ENCODE results near the gene C11orf86.

C11orf86 gene

DNA sequence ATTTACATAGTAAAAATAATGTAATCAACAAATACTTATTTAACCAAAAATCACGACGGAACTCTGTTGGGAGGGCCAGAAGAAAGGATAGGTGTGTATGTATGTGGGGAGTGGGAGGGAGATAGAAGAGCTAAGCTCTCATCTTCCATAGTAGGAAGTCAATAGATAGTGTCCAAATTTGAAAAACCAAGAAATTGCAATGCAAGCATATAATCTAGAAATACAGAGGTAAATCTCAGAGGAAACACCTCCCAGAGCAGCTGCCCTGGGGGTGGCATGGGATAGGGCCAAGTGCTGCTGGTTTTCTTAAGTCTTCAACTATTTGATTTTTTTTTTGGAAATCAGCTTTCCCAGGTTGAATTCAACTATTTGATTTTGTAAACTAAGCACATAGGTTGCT is 16.9 kb downstream of the C11orf86 start:
- TF ChIP-seq RAD21 (IDR thresholded peaks at IDR 0.05; ENCODE audit: low read depth) (no peak), ZBTB7A (IDR thresholded peaks at IDR 0.05; ENCODE audit: low read depth) (no peak), EGR1 (IDR thresholded peaks at IDR 0.05) (no peak), TCF12 (IDR thresholded peaks at IDR 0.05; ENCODE audit: low read depth) (no peak), CREB1 (IDR thresholded peaks at IDR 0.05; ENCODE audit: low read depth) (no peak), TAF1 (IDR thresholded peaks at IDR 0.05; ENCODE audit: low read depth) (no peak), YY1 (IDR thresholded peaks at IDR 0.05; ENCODE audit: low read depth) (no peak)
- TF ChIP-seq, protein P1, sequence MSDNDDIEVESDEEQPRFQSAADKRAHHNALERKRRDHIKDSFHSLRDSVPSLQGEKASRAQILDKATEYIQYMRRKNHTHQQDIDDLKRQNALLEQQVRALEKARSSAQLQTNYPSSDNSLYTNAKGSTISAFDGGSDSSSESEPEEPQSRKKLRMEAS (IDR thresholded peaks at IDR 0.05), result no peak
- TF ChIP-seq, protein P2, sequence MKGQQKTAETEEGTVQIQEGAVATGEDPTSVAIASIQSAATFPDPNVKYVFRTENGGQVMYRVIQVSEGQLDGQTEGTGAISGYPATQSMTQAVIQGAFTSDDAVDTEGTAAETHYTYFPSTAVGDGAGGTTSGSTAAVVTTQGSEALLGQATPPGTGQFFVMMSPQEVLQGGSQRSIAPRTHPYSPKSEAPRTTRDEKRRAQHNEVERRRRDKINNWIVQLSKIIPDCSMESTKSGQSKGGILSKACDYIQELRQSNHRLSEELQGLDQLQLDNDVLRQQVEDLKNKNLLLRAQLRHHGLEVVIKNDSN (IDR thresholded peaks at IDR 0.05), result no peak

GRCh38 chr11:66996609-66997273 is 21.6 kb downstream of the C11orf86 start:
- no peak for TF ChIP-seq CEBPB (IDR thresholded peaks at IDR 0.05)
- TF ChIP-seq FOXM1 (IDR thresholded peaks at IDR 0.05; ENCODE audit: borderline replicate concordance, low read depth), result no peak
- TF ChIP-seq TAF1 (IDR thresholded peaks at IDR 0.05; ENCODE audit: low read depth), result no peak
- TF ChIP-seq YY1 (IDR thresholded peaks at IDR 0.05; ENCODE audit: low read depth), result no peak

- TF ChIP-seq TCF12 (IDR thresholded peaks at IDR 0.05; ENCODE audit: low read depth) (no peak), NFIC (IDR thresholded peaks at IDR 0.05) (no peak), CREB1 (IDR thresholded peaks at IDR 0.05; ENCODE audit: low read depth) (no peak), REST (IDR thresholded peaks at IDR 0.05; ENCODE audit: low read depth) (no peak), TEAD4 (IDR thresholded peaks at IDR 0.05) (no peak)
Measured at GRCh38 chr11:66999555-66999954, 24.5 kb downstream of the C11orf86 start.

- TF ChIP-seq EGR1 (IDR thresholded peaks at IDR 0.05) (no peak), YY1 (IDR thresholded peaks at IDR 0.05; ENCODE audit: low read depth) (no peak), CEBPB (IDR thresholded peaks at IDR 0.05) (no peak), ZBTB7A (IDR thresholded peaks at IDR 0.05; ENCODE audit: low read depth) (no peak), REST (IDR thresholded peaks at IDR 0.05; ENCODE audit: low read depth) (no peak), NFIC (IDR thresholded peaks at IDR 0.05) (no peak), TEAD4 (IDR thresholded peaks at IDR 0.05) (no peak)
- TF ChIP-seq, protein P1 (IDR thresholded peaks at IDR 0.05), result no peak
Measured at GRCh38 chr11:67001332-67001731, 26.2 kb downstream of the C11orf86 start.

GRCh38 chr11:67002297-67002913 is 27.3 kb downstream of the C11orf86 start:
- TF ChIP-seq NFIC (IDR thresholded peaks at IDR 0.05) (no peak), CREB1 (IDR thresholded peaks at IDR 0.05; ENCODE audit: low read depth) (no peak)
- TF ChIP-seq, protein P2 (IDR thresholded peaks at IDR 0.05), result no peak

DNA sequence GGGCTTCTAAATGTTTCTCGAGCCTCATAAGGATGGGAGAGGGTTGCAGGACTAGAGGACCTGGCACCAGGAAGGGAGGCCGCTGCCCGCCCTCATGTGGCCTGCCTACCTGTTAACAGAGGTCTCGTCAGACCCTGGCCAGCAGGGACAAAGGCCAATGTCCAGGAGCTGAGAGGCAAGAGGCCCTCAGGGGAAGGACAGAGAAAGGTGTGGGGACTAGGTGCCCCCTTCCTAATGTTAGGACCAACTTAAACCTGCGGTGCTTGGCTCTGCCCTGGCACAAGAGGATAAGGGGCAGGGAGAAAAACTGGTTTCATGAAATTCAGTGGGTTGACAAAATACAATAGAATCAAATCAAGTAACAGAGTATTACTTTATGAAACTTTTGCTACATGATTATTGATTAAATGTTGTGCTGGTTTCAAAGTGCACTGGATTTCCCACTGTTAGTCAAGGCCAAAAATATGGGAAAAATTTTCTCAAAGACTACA is 27.9 kb downstream of the C11orf86 start:
- no peak for TF ChIP-seq TEAD4 (IDR thresholded peaks at IDR 0.05)
- TF ChIP-seq CEBPB (IDR thresholded peaks at IDR 0.05), result no peak
- no peak for TF ChIP-seq REST (IDR thresholded peaks at IDR 0.05; ENCODE audit: low read depth)
- no peak for TF ChIP-seq EGR1 (IDR thresholded peaks at IDR 0.05)
- TF ChIP-seq CREB1 (IDR thresholded peaks at IDR 0.05; ENCODE audit: low read depth), result no peak
- TF ChIP-seq TCF12 (IDR thresholded peaks at IDR 0.05; ENCODE audit: low read depth), result no peak
- no peak for TF ChIP-seq YY1 (IDR thresholded peaks at IDR 0.05; ENCODE audit: low read depth)
- TF ChIP-seq FOXM1 (IDR thresholded peaks at IDR 0.05; ENCODE audit: borderline replicate concordance, low read depth), result no peak
- TF ChIP-seq, protein P2 (IDR thresholded peaks at IDR 0.05), result no peak
- TF ChIP-seq ZBTB7A (IDR thresholded peaks at IDR 0.05; ENCODE audit: low read depth), result no peak
- no peak for TF ChIP-seq EP300 (IDR thresholded peaks at IDR 0.05; ENCODE audit: borderline replicate concordance)
- TF ChIP-seq, protein P1 (IDR thresholded peaks at IDR 0.05), result no peak
- no peak for TF ChIP-seq TAF1 (IDR thresholded peaks at IDR 0.05; ENCODE audit: low read depth)
- TF ChIP-seq NFIC (IDR thresholded peaks at IDR 0.05), result no peak
- TF ChIP-seq RAD21 (IDR thresholded peaks at IDR 0.05; ENCODE audit: low read depth), result no peak

Measured in Ishikawa (cell line).